KG1 (cell line): ENCODE results near the gene LARP1.
A peak's percentile ranks its signal among the peaks of the same experiment; 100 is the strongest.

Source experiments
- DNase-seq: peaks from one replicate; lab custom pipeline; 2025; lab: John Stamatoyannopoulos, UW

The LARP1 gene

DNA sequence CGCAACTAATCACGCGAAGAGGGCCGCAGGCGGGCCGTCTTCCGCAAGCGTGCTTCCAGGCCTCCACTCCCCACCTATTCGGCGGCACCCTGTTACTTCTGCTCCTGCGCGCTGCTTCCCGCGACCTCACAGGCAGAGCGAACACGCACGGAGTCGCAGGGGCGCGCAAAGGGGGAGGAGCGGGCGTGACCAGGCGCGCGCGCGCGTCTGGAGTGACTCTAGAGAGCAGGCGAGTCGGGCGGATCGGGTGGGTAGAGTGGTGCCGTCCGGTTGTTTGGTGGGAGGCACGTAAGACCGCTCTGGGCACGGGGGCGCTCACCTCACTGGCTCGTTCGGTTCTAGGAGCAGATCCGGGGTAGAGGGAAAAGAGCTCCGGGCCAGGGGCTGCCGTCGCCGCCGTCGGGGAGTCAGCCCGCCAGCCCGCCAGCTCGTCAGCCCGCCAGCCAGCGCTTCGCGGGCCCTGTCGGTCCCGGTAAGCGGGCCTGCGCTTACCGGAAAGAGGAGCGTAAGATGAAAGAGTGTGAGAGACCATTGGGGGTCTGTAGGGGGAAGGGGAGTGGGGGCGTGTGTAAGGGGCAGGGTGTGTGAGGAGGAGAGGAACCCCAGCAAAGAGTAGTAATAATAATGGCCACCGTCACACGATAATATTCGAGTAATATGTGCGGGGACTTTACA is 103.3 kb downstream of the LARP1 start, which contains the start of gene CNOT8:
TSS of gene CNOT8 (plus strand) at position 331 of the 675 bp plus-strand sequence. CDS start 4,652 bp downstream, outside the sequence.
- peak; percentile 76 for DNase-seq

DNA sequence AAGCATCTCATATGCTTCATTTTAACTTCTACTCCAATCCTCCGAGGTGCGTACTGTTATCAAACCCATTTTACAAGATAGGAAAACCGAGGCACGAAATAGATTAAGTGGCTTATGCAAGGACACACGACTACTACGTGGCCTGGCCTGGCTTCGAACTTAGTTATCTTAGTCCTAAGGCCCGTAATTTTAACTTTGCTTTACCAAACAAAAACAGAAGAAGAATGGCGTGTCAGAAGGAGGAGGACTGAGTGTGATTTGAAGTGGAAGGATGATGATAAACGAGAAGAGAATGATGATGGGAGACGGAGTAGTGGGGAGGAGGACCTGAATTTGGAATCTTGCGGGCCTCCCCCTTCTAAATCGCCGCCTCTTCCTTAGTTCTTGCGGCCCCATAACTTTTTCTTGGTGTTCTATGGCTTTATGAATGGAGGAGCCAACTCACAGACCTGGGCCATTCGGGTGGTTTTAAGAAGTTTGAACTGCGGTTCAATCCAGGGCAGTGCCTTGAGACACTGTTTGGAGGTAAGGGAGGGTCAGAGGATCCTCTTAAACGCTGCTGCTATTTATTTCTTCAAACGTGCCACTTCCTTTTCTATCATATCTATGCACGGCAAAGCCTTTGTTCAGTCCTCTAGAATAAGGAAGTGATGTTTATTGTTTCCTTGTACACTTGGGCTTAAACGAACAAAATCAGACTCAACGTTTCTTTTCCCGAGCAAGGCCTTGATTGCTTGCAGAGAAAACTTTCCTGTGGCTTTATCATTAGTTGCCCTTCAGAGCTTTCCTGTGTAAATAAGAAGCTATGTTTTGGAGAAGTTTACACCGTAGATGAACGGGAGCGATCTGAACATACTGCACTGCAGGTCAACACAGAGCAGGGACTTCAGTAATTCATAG is 104.0 kb downstream of the LARP1 start:
- peak; percentile 3 for DNase-seq

DNA sequence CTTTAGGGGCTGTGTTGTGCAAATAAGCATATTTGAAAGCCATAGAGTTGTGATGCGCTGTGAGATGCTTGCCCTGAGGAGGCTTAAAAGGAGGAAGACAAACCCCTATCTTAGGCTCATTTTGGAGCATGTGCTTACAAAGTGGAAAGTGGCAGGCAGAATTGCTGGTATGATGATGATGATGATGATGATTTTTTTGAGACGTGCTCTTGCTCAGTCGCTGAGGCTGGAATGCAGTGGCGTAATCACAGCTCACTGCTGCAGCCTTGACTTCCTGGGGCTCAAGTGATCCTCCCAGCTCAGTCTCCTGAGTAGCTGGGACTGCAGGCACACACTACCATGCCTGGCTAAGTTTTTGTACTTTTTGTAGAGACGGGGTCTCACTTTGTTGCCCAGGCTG is 104.9 kb downstream of the LARP1 start:
- DNase-seq = no peak

DNA sequence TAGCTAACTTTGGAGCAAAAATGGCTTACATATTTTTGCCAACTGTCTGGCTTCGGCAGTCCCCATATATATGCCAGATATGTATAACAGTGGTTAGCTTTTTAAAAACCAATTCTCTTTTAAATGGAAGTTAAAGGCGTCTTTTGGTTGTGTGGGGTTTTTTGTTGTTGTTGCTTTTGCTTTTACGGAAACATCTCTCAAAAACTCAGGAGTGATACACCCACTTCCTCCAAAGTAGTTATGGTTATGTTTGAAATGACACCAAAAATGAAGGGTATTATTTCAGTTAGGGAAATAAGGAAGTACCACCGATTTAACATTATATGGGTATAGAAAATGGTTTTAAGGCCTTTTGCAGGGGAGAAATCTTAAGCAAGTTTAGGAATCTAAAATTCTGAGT is 105.6 kb downstream of the LARP1 start:
- DNase-seq = no peak

DNA sequence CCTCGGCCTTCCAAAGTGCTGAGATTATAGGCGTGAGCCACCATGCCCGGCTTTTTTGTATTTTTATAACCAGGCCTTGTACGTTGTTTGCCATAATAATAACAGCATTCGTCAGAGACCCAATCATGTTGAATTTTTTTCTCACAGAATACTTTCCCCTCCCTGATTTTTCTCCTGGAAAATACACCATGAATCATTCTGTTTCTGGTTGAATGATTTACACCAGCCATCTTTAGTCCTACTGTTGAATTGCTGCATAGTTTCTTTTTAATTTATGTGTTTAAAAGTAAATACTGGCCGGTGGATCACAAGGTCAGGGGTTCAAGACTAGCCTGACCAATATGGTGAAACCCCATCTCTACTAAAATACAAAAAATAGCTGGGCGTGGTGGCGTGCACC is 106.8 kb downstream of the LARP1 start:
- no peak for DNase-seq

DNA sequence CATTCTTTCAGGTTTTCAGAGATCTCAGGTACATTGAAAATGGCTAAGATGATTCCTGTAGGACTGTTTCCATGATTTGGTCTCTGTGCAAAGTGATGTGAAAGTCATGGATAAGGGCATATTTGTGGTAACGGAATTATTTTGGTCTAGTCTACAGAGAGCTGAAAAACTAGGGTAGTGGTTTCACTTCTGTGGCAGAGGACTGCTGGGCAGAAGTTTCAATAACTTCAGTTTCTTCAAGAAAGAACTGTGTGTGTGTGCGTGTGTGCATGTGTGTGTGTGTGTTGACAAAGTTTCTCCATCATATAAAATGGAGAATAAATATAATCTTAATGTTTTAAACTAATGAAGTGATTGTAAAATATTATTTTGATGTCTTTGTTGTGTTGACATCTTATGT is 107.6 kb downstream of the LARP1 start:
- DNase-seq = no peak

DNA sequence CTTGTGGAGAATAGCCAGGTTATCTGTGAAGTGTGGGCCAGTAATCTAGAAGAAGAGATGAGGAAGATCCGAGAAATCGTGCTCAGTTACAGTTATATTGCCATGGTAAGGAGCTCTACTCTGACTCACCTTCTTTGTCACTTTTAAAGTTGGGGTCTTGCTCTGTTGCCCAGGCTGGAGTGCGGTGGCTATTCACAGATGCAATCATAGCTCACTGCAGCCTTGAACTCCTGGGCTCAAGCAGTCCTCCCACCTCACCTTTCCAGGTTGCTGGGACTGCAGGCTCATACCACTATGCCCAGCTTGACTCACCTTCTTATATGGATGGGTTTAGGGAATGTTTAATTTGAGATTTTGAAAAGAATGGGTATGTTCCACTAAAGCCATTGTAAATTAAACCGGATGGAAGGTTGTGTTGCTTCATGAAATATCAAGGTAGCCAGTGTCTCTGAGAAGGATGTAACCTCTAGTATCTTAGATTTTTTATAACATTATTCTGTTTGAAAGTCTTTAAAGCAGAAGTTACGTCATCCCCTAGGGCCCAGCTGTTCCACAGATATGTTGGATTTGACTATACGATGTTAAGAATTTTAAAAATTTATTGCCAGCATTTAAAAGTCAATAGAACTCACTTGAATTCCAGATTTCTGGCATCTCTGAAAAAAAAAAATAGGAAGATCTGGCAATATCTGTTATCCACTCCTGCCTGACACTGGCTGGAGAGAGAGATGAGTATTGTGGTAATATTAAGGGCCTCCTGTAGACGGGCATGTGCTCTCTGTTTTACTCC is 108.3 kb downstream of the LARP1 start:
- DNase-seq = no peak

DNA sequence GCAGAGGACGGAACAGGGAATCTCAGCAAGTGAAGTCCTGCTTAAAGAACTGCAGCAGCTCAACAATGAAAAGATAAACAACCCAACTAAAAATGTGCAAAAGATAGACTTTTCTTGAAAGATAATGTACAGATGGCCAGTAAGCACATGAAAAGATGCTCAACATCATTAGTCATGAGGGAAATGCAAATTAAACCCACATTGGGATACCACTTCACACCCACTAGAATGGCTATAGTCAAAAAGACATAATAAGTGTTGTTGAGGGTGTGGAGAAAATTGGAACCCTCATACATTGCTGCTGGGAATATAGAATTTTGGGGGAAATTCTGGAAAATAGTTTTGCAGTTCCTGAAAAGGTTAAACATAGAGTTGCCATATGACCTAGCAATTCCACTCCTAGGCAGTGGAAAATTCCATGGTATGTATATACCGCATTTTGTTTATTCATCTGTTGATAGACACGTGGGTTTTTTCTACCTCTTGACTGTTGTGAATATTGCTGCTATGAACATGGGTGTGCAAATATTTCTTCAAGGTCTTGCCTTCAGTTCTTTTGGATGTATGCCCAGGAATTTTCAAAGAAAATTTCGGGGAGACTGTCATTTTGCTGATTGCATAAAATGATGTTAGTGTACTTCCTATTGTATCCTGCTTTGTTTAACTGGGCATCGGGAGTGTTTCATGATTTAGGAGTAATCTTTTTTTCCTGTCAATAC is 110.4 kb downstream of the LARP1 start:
- DNase-seq = no peak

DNA sequence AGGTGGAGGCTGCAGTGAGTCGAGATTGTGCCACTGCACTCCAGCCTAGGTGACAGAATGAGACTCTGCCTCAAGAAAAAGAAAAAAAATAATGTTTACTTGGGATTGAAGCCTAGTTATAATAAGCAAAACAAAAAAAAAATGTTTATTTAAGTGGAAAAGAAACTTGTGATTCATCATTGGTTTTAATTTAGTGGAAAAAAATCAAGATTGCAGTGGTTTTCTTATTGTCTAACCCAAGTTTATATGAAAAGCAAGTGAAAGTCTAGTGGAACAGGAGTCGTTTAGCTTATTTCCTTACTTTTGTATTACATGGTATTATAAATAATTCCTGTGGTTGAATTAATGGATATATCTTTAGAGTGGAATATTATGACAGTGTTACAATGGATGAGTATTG is 111.7 kb downstream of the LARP1 start:
- no peak for DNase-seq
